Measurements from ENCODE around the gene ARHGAP44.
"Not testable (repeated sequence)": the region's sequence is repeated elsewhere in the genome, so short reads cannot be mapped to it uniquely, and the experiment has no call there.

Gene ARHGAP44

GRCh38 chr17:12826431-12826830, 37.1 kb downstream of the ARHGAP44 start:
- no peak for DNase-seq

DNA sequence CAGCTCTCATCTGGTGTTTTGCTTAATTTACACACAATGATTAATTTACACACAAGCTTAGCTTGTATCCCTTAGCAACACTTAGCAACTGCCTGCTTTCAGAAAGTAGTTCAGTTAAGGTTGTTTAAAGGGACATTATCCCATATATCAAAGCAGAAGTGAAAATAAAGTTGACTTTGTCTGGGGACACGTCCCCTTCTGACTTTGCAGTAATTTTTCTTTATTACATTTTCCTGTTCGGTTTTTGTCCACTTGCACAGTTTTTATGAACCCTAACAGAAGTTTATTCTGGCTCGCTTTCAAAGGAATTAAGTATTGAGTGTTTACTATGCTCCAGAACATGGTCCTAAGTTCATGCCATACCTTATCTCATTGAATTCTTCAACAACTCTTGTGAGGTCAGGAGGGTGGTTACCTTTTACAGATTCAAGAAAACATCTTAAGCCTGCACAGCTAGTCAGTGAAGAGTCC, 41.5 kb downstream of the ARHGAP44 start:
- no peak for DNase-seq

- DNase-seq: no peak
Observed at GRCh38 chr17:12831839-12832238, 42.5 kb downstream of the ARHGAP44 start.

DNA sequence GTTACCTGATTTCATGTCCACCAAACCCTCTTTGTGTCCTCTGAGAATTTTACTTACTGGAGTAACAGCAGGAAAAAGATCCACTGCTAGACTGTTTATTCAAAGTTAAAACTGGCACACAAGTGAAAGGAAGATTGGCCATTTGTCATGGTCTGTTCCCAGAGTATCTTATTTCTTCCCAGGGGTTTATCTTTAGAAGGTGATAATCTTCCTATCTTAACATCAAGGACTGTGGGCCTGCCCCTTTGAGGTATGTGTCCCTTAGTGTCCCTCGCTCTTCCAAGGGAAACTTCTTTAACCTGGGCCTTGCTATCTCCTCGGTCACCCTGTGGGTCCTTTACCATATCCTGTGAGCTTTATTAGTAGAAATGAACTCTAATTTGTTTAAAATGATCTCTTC, 49.7 kb downstream of the ARHGAP44 start:
- DNase-seq: no peak

DNA sequence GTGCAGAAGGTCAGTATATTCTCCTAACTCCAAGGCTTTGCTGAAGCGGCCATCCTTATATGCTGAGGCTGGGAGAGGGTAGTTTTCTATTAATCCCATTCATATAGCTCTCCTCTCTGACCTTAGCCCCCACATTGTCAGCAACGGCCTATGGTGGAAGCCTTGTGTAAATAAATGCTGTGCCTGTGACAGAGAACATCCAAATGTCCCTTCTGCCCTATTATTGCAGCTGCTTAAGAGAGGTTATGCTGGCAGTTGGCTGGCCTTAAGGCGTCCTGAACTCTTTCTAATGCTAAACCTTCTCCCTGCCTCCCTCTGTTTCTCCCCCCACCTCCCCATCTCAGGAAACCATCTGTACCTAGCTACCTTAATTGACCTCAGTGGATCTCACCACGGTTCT, 53.6 kb downstream of the ARHGAP44 start:
- no peak for DNase-seq

GRCh38 chr17:12850996-12851395, 61.7 kb downstream of the ARHGAP44 start:
- DNase-seq: no peak

DNA sequence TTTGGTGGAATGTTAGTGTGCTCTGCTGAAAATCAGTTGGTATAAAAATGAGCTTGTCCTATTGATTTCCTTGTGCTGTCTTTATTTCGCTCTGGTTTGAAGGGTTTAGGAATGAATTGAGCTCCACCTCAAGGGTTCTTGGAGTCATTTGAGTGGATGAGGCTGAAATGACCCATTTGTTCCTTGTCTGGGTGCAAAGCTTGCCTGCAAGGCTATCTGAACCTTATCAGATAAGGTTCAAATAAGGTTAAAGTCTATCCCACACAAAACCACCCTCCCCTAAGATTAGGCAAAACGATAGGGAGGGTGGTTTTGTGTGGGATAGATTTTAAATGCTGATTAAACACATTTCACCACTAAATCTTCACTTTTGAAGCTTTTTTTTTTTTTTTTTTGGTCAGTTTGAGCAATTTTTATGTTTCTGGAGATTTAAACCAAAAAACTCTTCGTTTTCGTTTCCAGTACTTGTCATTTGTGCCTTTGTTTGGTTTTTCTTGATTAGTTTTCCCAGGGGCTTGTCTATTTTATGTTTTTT, 62.7 kb downstream of the ARHGAP44 start:
- DNase-seq: no peak

GRCh38 chr17:12853921-12854320, 64.6 kb downstream of the ARHGAP44 start:
- no peak for DNase-seq

DNA sequence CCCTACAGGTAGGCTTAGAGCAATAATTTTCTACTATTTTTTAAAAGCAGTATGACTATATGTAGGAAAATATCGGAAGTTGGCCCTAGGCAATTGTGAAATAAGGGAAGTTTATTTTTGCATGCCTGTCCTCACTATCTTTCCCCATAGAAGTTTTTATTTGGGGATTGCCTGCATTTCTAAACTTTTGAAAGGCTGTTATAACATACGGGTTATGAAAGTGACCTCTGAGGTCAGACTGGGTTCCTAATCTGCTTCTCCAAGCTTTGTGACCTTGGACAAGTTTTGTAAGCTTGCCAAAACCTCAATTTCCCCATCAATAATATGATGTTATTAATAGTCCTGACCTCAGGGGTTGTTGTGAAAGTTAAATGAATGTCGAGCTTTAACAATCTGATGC, 67.1 kb downstream of the ARHGAP44 start:
- no peak for DNase-seq

- DNase-seq: no peak
Observed at GRCh38 chr17:12857592-12857991, 68.3 kb downstream of the ARHGAP44 start.

DNA sequence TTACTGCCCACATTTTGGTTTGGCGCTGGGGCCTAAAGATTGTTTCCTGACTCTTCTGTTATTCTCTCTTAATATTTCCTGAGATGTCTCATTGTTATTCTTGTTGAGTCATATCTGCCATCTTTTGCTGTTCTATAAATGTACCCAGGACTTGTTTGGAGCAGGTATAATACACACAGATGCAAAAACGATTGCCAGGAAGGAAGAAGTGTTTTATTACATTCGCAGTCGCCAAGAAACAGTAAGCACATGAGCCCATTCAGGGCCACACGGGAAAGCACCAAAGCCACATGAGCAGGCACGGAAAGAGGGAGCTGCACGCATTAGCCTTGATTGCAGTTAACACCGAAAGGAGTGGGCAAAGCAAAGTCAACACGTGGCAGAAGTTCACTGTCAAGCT, 70.2 kb downstream of the ARHGAP44 start:
- DNase-seq: no peak

- no peak for DNase-seq
Observed at GRCh38 chr17:12865769-12866168, 76.5 kb downstream of the ARHGAP44 start.

DNA sequence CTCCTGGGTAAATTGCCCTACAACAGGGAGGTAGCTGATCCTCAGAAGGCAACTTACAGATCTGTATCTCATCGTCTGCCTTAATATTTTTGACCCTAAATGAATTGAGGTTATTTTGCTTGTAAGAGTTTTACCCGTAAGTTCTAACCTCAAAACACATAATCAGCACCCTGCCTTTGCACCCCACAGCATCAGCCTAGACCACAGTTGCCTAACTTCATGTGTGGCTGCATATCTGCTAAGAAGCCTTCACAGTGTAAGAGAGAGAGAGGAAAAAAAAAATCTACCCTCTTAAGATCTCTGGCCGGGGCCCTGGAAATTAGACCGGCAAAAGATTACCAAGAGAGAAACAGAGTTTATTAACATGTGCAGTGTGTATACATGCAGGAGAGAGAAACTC, 76.9 kb downstream of the ARHGAP44 start:
- no peak for DNase-seq

GRCh38 chr17:12867726-12868125, 78.4 kb downstream of the ARHGAP44 start:
- DNase-seq: no peak

DNA sequence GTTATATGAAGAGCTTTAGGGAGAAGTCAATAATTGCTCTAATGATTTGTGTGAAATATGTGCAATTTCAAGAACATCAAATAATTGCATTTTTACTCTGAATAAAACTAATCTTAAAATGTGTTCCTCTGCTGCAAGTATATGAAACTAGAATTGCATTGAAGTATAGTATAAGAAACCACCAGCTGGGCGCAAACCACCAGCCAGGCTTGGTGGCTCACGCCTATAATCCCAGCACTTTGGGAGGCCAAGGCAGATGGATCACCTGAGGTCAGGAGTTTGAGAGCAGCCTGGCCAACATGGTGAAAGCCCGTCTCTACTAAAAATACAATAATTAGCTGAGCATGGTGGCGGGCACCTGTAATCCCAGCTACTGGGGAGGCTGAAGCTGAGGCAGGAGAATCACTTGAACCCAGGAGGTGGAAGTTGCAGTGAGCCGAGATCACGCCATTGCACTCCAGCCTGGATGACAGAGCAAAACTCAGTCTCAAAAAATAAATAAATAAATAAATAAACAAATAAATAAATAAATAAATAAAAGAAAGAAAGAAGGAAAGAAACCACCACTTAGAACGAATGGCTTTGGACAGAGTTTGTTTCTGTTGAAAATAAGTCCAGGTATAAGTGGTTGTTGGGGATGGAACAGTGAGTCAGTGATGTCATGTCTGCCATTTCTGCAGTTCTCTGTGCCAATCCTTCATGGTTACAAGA, 84.3 kb downstream of the ARHGAP44 start:
- DNase-seq: not testable (repeated sequence)

DNA sequence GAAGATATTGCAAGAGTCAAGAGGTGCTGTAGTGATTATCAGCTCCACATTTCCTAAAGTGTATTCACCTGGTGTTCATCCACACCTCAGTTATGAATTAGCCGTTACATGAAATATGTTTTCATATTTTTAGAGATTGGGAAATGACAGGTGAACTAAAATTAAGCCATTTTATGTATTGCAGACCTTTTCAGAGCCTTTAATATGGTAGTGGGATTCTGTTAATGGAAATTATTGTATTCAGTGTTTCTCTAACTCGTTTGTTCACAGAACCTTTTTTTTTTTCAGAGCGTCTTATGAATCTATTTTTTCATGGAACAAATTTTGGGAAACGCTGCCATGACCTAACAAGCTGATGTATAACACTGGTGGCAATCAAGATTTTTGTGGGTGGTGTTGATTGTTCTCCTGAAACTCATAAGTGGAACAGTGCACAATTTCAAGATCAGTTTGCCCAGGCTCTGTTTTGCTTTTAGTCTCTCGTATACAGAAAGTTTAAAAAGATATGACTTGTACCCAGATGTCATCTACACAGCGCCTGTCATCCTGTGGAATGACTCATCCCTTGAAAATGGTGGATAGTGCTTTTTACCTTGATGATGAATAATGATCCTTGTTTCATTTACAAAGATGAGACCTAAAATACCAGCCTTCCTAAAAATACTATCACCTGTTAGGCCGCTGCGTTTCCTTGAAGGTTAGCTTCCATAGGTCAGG, 88.8 kb downstream of the ARHGAP44 start:
- DNase-seq: no peak

DNA sequence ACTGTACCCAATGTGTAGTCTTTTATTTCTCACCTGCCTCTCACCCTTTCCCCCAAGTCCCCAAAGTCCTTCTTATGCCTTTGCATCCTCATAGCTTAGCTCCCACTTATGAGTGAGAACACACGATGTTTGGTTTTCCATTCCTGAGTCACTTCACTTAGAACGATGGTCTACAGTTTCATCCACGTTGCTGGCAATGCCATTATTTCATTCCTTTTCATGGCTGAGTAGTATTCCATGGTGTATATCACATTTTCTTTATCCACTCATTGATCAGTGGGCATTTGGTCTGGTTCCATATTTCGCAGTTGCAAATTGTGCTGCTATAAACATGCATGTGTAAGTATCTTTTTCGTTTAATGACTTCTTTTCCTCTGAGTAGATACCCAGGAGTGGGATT, 89.8 kb downstream of the ARHGAP44 start:
- not testable (repeated sequence) for DNase-seq

GRCh38 chr17:12883472-12883871, 94.2 kb downstream of the ARHGAP44 start:
- DNase-seq: no peak

DNA sequence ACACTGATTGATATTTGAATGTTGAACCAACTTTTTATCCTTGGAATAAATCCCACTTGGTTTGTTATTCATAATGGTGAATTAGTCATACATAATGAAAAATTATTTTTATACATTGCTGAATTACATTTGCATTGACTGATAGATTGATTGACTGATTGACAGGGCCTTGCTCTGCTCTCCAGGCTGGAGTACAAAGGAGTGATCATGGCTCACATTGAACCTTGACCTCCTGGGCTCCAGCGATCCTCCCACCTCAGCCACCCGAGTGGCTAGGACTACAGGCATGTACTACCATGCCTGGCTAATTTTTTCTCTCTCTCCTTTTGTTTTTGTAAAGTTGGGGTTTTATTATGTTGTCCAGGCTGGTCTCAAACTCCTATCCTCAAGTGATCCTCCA, 97.8 kb downstream of the ARHGAP44 start:
- DNase-seq: no peak

DNA sequence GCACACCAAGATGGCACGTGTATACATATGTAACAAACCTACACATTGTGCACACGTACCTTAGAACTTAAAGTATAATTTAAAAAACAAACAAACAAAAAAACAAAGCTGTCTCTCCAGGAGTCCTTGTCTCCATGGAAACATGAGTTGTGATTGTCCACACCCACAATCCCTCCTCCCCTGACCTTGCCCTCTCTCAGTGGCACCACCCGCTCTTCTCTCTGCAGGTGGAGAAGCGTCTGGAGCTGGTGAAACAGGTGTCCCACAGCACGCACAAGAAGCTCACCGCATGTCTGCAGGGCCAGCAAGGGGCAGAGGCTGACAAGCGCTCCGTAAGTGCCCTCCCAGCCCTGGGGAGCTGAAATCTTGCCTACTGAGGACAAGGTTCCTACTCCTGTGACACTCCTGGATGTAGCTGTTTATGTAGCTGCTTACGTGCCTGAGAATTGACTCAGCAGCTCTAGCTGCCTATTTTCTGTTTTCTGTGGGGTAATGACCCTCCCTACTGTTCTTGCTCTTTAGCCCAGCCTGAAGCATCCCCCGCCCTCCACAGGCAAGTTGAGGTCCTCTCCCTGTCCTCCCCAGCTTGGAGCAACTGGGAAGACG, 107.0 kb downstream of the ARHGAP44 start:
- DNase-seq: no peak

- DNase-seq: no peak
Observed at GRCh38 chr17:12898110-12898509, 108.8 kb downstream of the ARHGAP44 start.

- no peak for DNase-seq
Observed at GRCh38 chr17:12899604-12900003, 110.3 kb downstream of the ARHGAP44 start.

DNA sequence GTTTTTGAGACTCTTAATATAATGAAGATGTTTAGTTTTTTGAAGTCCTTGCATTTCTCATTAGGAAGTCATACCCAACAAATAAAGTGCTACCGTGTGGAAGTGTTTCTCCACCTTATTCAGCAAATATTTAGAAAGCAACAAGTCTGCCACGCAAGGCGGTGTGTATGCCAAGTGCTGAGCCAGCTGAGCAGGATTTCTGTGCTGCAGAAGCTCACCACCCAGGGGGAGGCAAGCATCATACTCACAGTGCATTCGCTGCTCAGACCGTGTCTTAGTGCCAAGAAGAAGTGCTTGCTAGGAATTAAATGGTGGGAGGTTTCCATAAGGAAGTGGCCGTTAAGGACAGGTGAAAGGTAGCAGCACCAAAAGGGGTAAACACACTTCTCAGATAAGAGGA, 111.2 kb downstream of the ARHGAP44 start:
- DNase-seq: no peak

- no peak for DNase-seq
Observed at GRCh38 chr17:12902046-12902445, 112.7 kb downstream of the ARHGAP44 start.
